NT2/D1 (cell line): ENCODE measurements around the gene NKX2-4.

ENCODE experiments used
- SUZ12 ChIP-seq: IDR thresholded peaks from 2 replicates; pipeline ENCODE4 v1.6.1; 2011; ENCODE audit not compliant: insufficient read length, insufficient read depth; ENCODE audit errors: extremely low read depth
- YY1 ChIP-seq: IDR thresholded peaks from 2 replicates; pipeline ENCODE4 v1.6.1; 2011; ENCODE audit not compliant: insufficient read length, insufficient read depth

DNA sequence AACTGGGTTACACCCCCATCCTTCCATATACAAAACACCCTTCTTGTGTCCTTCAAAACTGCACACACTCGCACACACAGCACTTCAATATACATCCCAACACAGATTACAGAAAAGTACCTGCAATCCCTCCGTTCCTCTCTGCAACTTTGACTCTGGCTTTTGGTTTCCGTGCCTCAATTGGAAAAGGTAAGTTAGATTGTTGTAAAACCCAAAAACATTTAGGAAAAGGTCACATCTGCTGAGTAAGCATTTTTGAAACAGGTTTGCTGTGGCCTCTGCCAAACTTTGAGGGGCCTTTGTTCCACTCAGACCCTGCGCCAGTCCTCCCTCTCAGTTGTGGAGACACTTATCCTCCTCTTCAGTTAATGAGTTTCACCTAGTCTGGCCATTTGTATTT lies 4.2 kb downstream of the NKX2-4 start:
- TF ChIP-seq SUZ12 (no peak), YY1 (no peak)
